Measurements from ENCODE around the gene FUT8.
A peak's percentile ranks its signal among the peaks of the same experiment; 100 is the strongest.
"Not testable (repeated sequence)": the region's sequence is repeated elsewhere in the genome, so short reads cannot be mapped to it uniquely, and the experiment has no call there.

FUT8 gene

DNA sequence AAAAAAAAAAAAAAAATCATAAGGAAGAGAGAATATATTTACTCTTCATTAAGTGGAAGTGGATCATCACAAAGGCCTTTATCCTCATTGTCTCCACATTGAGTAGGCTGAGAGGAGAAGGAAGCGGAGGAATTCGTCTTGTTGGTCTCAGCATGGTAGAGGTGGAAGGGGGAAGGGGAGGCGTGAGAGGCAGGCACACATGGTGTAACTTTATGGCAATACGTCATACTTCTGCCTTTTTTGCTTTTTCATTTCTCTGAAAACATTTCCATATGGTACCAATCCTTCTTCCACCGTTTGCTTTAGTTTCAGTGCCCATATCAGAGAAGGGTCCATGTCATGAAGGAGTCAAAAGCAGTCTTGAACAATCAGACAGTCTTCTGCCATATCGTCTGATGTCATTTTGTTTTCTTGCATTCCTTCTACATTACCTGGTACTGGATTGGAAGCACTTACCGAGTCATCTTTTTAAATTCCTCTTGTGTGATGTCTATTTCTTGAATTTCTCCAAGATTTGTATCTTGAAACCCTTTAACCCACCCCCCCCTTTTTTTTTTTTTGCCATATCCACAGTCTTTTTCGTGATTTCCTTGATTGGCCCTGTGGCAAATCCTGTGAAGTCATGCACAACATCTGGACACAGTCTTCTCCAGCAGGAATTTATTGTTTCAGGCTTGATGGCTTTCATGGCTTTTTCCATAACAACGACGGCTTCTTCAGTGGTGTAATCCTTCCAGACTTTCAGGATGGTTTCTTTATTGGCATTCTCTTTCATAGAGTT lies 8.9 kb downstream of the FUT8 start:
- H3K4me3 ChIP-seq (ENCODE audit: low read length): peak overlapping the region; percentile 26
- no peaks in the 10 kb centered on the region for H3K9me3 ChIP-seq (replicated peaks; ENCODE audit: low read length)
- H3K4me2 ChIP-seq (ENCODE audit: low read length): peak overlapping the region; percentile 45
- H3K27me3 ChIP-seq (ENCODE audit: control insufficient read depth, insufficient read depth, low read length): no peaks in the 10 kb centered on the region
- no peaks in the 10 kb centered on the region for H3K36me3 ChIP-seq (ENCODE audit: insufficient read depth, low read length)
- no peak overlapping the region for H3K9ac ChIP-seq (ENCODE audit: low read depth, low read length)
- H3K4me1 ChIP-seq (ENCODE audit: control insufficient read depth, insufficient read depth, low read length): peaks cover 13% of the 10 kb centered on the region

DNA sequence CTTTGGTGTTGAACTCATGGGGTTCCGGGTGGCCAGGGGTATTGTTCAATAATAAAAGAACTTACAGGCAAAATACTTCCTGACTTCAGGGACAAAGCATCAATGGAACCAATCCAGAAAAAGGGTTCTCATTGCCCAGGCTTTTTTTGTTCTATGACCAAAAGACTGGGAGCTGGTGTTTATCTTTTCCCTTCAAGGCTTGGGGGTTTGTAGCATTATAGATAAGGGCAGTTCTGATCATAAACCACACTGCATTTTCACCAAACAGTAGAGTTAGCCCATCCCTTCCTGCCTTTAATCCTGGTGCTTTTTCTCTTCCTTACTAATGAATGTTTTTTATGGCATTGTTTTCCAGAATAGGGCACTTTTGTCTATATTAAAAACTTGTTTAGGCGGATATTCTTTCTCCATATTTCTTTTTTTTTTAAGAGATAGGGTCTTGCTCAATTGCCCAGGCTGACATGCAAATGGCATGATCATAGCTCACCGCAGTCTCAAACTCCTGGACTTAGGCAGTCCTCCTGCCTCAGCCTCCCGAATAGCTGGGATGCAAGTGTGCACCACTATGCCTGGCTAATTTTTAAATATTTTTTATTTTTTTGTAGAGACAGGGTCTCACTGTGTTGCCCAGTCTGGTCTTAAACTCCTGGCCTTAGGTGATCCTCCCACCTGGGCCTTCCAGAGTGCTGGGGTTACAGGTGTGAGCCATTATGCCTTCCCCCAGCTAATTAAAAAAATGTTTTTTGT lies 9.7 kb downstream of the FUT8 start:
- H3K4me1 ChIP-seq (ENCODE audit: control insufficient read depth, insufficient read depth, low read length): peaks cover 13% of the 10 kb centered on the region
- no peak overlapping the region for H3K9ac ChIP-seq (ENCODE audit: low read depth, low read length)
- H3K4me3 ChIP-seq (ENCODE audit: low read length): peak overlapping the region; percentile 26
- H3K4me2 ChIP-seq (ENCODE audit: low read length): peak overlapping the region; percentile 45
- no peaks in the 10 kb centered on the region for H3K27me3 ChIP-seq (ENCODE audit: control insufficient read depth, insufficient read depth, low read length)
- no peaks in the 10 kb centered on the region for H3K36me3 ChIP-seq (ENCODE audit: insufficient read depth, low read length)
- H3K9me3 ChIP-seq (replicated peaks; ENCODE audit: low read length): no peaks in the 10 kb centered on the region

DNA sequence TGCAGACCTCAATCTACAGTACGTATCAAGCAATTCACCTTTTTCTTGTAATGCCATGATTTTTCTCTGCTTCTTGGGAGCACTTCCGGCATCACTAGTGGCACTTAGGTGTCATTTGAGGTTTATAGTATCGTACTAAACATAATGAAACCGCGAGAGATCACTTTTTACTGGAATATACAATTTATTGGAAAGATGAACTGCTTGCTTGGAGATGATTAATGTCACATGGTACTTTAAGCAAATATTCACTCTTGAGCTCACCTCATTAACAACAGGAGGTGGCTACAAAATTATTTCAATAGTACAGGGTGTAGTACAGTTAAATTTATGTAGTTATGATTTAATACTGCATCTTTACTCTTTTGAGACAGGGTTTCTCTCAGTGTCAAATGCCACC lies 11.5 kb downstream of the FUT8 start:
- H3K4me1 ChIP-seq (ENCODE audit: control insufficient read depth, insufficient read depth, low read length): peaks cover 13% of the 10 kb centered on the region
- H3K4me2 ChIP-seq (ENCODE audit: low read length): no peak overlapping the region
- no peak overlapping the region for H3K9ac ChIP-seq (ENCODE audit: low read depth, low read length)
- no peaks in the 10 kb centered on the region for H3K27me3 ChIP-seq (ENCODE audit: control insufficient read depth, insufficient read depth, low read length)
- H3K36me3 ChIP-seq (ENCODE audit: insufficient read depth, low read length): no peaks in the 10 kb centered on the region
- H3K4me3 ChIP-seq (ENCODE audit: low read length): no peak overlapping the region
- no peaks in the 10 kb centered on the region for H3K9me3 ChIP-seq (replicated peaks; ENCODE audit: low read length)

DNA sequence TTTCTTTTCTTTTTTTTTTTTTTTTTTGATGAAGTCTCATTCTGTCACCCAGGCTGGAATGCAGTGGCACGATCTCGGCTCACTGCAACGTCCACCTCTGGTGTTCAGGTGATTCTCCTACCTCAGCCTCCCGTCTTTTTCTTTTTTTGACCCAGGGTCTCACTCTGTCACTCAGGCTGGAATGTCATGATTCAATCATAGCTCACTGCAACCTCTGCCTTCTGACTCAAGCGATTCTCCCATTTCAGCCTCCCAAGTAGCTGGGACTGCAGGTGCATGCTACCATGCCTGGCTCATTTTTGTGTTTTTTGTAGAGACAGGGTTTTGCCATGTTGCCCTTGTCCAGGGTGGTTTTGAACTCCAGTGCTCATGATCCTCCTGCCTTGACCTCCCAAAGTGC lies 12.0 kb downstream of the FUT8 start:
- Histone ChIP-seq H3K27me3 (ENCODE audit: control insufficient read depth, insufficient read depth, low read length) (no peaks in the 10 kb centered on the region), H3K9me3 (replicated peaks; ENCODE audit: low read length) (no peaks in the 10 kb centered on the region), H3K4me2 (ENCODE audit: low read length) (no peak overlapping the region), H3K4me1 (ENCODE audit: control insufficient read depth, insufficient read depth, low read length) (peaks cover 13% of the 10 kb centered on the region), H3K9ac (ENCODE audit: low read depth, low read length) (no peak overlapping the region), H3K36me3 (ENCODE audit: insufficient read depth, low read length) (no peaks in the 10 kb centered on the region), H3K4me3 (ENCODE audit: low read length) (no peak overlapping the region)

DNA sequence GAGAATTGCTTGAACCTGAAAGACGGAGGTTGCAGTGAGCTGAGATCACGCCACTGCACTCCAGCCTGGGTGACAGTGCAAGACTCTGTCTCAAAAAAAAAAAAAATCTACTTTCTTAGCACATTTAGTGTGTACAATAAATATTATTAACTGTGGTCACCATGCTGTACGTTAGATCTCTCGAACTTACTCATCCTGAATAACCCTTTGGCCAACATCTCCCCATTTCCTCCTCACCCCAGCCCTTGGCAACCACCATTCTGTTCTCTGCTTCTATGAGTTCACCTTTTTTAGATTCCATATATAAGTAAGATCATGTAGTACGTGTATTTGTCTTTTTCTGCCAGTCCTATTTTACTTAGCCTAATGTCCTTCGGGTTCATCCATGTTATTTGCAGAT lies 13.4 kb downstream of the FUT8 start:
- no peak overlapping the region for H3K9ac ChIP-seq (ENCODE audit: low read depth, low read length)
- H3K4me1 ChIP-seq (ENCODE audit: control insufficient read depth, insufficient read depth, low read length): peaks cover 13% of the 10 kb centered on the region
- H3K27me3 ChIP-seq (ENCODE audit: control insufficient read depth, insufficient read depth, low read length): no peaks in the 10 kb centered on the region
- H3K4me2 ChIP-seq (ENCODE audit: low read length): no peak overlapping the region
- no peaks in the 10 kb centered on the region for H3K9me3 ChIP-seq (replicated peaks; ENCODE audit: low read length)
- no peaks in the 10 kb centered on the region for H3K36me3 ChIP-seq (ENCODE audit: insufficient read depth, low read length)
- H3K4me3 ChIP-seq (ENCODE audit: low read length): no peak overlapping the region

DNA sequence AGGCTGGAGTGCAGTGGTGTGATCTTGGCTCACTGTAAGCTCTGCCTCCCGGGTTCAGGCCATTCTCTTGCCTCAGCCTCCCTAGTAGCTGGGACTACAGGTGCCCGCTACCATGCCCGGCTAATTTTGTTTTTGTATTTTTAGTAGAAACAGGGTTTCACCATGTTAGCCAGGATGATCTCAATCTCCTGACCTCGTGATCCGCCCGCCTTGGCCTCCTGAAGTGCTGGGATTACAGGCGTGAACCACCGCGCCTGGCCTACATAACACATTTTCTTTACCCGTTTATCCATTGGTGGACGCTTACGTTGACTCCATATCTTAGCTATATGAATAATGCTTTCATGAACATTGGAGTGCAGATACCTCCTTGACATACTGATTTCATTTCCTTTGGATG lies 14.4 kb downstream of the FUT8 start:
- not testable (repeated sequence) for H3K9me3 ChIP-seq (replicated peaks; ENCODE audit: low read length); H3K4me2 ChIP-seq (ENCODE audit: low read length); H3K9ac ChIP-seq (ENCODE audit: low read depth, low read length); H3K36me3 ChIP-seq (ENCODE audit: insufficient read depth, low read length); H3K4me3 ChIP-seq (ENCODE audit: low read length); H3K27me3 ChIP-seq (ENCODE audit: control insufficient read depth, insufficient read depth, low read length)
- peaks cover 10% of the 10 kb centered on the region for H3K4me1 ChIP-seq (ENCODE audit: control insufficient read depth, insufficient read depth, low read length)

DNA sequence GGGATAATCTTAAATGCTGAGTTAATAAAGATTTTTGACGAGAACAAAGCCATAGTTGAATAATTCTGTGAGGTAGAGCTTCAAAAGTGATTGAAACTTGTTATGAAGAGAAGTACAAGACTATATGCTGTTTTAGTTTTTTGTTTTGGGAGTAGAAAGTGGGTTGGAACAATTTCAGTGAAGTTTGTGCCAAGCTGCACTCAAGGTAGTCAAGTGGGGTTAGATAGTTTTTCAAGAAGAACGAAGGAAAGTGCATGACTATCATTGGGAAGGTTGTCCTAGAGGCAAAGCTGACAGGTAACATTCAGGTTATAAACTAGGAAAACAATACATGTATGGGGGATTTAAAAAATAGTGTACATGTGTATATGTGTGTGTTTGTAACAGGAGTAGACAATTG lies 16.2 kb downstream of the FUT8 start:
- Histone ChIP-seq H3K9ac (ENCODE audit: low read depth, low read length) (no peak overlapping the region), H3K9me3 (replicated peaks; ENCODE audit: low read length) (no peaks in the 10 kb centered on the region), H3K4me2 (ENCODE audit: low read length) (no peak overlapping the region), H3K27me3 (ENCODE audit: control insufficient read depth, insufficient read depth, low read length) (no peaks in the 10 kb centered on the region), H3K36me3 (ENCODE audit: insufficient read depth, low read length) (no peaks in the 10 kb centered on the region), H3K4me1 (ENCODE audit: control insufficient read depth, insufficient read depth, low read length) (peaks cover 20% of the 10 kb centered on the region), H3K4me3 (ENCODE audit: low read length) (no peak overlapping the region)

DNA sequence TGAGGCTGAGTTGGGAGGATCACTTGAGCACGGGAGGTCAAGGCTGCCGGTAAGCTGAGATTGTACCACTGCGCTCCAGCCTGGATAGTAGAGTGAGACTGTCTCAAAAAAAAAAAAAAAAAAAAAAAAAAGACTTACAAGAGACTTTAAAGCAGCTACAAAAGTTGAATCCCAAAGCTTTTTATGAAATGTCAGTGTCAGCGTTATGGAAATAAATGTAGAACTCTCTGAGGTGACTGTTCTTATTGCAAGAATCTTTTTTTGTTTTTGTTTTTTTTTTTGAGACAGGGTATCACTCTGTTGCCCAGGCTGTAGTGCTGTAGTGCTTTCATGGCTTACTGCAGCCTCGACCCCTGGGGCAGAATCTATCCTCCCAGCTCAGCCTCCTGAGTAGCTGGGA lies 17.2 kb downstream of the FUT8 start:
- Histone ChIP-seq H3K4me3 (ENCODE audit: low read length) (no peak overlapping the region), H3K36me3 (ENCODE audit: insufficient read depth, low read length) (no peaks in the 10 kb centered on the region), H3K4me1 (ENCODE audit: control insufficient read depth, insufficient read depth, low read length) (peaks cover 20% of the 10 kb centered on the region), H3K27me3 (ENCODE audit: control insufficient read depth, insufficient read depth, low read length) (no peaks in the 10 kb centered on the region), H3K4me2 (ENCODE audit: low read length) (no peak overlapping the region), H3K9ac (ENCODE audit: low read depth, low read length) (no peak overlapping the region), H3K9me3 (replicated peaks; ENCODE audit: low read length) (no peaks in the 10 kb centered on the region)

DNA sequence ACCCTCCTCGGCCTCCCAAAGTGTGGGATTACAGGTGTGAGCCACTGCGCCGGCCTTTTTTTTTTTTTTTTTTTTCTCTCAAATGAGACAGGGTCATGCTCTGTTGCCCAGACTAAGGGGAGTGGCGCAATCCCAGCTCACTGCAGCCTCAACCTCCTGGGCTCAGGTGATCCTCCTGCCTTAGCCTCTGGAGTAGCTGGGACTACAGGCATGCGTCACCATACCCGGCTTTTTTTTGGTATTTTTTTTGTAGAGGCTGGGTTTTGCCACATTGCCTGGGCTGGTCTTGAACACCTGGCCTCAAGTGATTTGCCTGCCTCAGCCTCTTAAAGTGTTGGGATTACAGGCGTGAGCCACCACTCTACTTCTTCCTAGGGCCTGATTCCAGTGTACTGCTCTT lies 18.7 kb downstream of the FUT8 start:
- no peaks in the 10 kb centered on the region for H3K36me3 ChIP-seq (ENCODE audit: insufficient read depth, low read length)
- H3K9me3 ChIP-seq (replicated peaks; ENCODE audit: low read length): no peaks in the 10 kb centered on the region
- peaks cover 20% of the 10 kb centered on the region for H3K4me1 ChIP-seq (ENCODE audit: control insufficient read depth, insufficient read depth, low read length)
- H3K4me2 ChIP-seq (ENCODE audit: low read length): no peak overlapping the region
- H3K4me3 ChIP-seq (ENCODE audit: low read length): no peak overlapping the region
- H3K27me3 ChIP-seq (ENCODE audit: control insufficient read depth, insufficient read depth, low read length): no peaks in the 10 kb centered on the region
- H3K9ac ChIP-seq (ENCODE audit: low read depth, low read length): no peak overlapping the region

DNA sequence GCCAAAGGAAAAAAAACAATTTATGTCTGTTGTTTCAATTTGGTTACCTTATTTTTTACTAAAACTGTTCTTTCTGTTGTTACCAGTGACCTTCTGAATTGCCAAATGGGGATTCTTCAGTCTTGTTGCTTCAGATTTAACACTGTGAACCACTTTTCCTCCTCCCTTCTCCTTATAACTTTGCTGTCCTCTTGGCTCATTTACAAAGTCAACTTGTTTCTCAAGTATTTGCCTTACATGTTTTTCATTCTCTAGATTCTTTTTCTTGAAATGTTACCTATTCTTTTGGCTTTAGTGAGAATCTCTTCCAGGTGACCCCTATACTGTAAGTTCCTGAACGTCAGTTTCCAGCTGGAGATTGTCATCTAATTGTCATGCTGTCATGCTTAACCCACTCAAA lies 19.4 kb downstream of the FUT8 start:
- Histone ChIP-seq H3K36me3 (ENCODE audit: insufficient read depth, low read length) (no peaks in the 10 kb centered on the region), H3K4me2 (ENCODE audit: low read length) (peak overlapping the region; percentile 68), H3K27me3 (ENCODE audit: control insufficient read depth, insufficient read depth, low read length) (no peaks in the 10 kb centered on the region), H3K4me3 (ENCODE audit: low read length) (no peak overlapping the region), H3K9me3 (replicated peaks; ENCODE audit: low read length) (no peaks in the 10 kb centered on the region), H3K9ac (ENCODE audit: low read depth, low read length) (no peak overlapping the region), H3K4me1 (ENCODE audit: control insufficient read depth, insufficient read depth, low read length) (peaks cover 20% of the 10 kb centered on the region)

DNA sequence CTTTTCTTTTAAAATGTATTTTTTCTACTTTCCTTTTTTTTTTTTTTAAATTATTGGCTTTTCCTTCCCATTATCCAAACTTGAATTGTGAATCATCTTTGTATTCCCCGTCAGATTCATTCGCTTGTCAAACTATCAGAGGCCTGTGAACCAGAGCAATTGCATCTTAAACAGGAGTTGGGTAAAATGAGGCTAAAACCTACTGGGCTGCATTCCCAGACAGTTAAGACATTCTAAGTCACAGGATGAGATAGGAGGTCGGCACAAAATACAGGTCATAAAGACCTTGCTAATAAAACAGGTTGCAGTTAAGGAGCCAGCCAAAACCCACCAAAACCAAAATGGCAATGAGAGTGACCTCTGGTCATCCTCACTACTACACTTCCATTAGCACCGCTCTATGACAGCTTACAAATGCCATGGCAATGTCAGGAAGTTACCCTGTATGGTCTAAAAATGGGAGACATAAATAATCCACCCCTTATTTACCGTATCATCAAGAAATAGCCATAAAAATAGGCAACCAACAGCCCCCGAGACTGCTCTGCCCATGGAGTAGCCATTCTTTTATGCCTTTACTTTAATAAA lies 19.9 kb downstream of the FUT8 start:
- H3K4me2 ChIP-seq (ENCODE audit: low read length): peak overlapping the region; percentile 68
- peak overlapping the region; percentile 13 for H3K4me3 ChIP-seq (ENCODE audit: low read length)
- no peak overlapping the region for H3K9ac ChIP-seq (ENCODE audit: low read depth, low read length)
- no peaks in the 10 kb centered on the region for H3K36me3 ChIP-seq (ENCODE audit: insufficient read depth, low read length)
- H3K4me1 ChIP-seq (ENCODE audit: control insufficient read depth, insufficient read depth, low read length): peaks cover 20% of the 10 kb centered on the region
- H3K9me3 ChIP-seq (replicated peaks; ENCODE audit: low read length): no peaks in the 10 kb centered on the region
- H3K27me3 ChIP-seq (ENCODE audit: control insufficient read depth, insufficient read depth, low read length): no peaks in the 10 kb centered on the region

Measured in skeletal muscle satellite cell (primary cell).